GM21825 (cell line): Measurements from ENCODE around the gene C6orf120.
A peak's percentile ranks its signal among the peaks of the same experiment; 100 is the strongest.

Experiments
- ATAC-seq: cut with Tn5 transposase; IDR thresholded peaks from one replicate; pipeline ENCODE4 v1.9.1; 2021; ENCODE audit warnings: mild to moderate bottlenecking, moderate library complexity; ENCODE audit not compliant: unreplicated experiment

C6orf120 gene

DNA sequence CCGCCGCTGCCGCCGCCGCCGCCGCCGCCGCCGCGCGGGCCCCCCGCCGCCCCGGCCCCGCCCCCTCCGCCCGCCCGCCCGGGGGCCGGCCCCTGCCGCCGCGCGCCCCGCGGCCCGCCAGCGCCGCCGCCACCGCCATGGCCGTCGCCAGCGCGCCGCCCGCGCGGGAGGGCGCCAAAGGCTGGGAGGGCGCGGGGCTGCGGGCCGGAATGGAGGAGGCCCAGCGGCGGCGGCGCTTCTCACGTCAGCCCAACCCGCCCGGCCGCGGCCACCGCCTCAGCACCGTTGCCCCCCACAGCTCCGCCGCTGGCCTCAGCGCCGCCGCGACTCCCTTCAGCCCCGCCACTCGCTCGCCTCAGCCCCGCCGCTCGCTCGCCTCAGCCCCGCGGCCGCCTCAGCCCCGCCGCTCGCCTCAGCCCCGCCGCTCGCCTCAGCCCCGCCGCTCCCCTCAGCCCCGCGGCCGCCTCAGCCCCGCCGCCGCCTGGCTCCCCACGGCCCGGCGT, 22.1 kb downstream of the C6orf120 start:
- ATAC-seq = peak; percentile 34

DNA sequence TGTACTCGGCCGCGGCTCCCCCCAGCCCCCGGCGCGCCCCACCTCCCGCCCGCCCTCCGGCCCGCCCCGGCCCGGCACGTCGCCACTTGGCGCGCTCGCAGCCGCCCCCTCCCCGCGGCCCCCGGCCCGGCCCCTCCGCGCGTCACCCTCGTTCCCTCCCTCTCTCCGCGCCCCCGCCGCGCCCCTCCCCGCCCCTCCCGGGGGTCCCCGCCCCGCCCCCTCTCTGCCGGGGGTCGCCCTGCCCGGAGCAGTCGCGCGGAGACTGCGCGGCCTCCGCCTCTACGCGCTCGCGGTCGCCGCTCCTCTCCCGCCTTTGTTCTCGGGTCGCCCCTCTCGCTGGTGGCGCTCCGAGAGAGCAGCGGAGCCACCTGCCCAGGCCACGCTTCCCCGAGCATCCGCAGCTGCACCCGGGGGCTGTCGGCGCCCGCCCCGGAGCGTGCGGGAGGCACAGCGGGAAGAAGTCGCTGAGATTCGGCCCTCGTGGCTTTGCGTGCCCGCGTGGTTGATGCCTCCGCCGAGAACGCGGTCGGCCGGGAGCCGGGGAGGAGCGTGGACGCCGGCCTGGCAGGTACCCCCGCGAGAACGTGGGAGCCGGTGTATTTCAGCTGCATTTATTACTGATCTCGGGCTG, 22.7 kb downstream of the C6orf120 start, which contains the start of gene PHF10:
Gene PHF10 (minus strand): TSS at position 7 of the 631 bp plus-strand sequence. CDS start 569 bp downstream, outside the sequence.
- ATAC-seq = peak; percentile 37

DNA sequence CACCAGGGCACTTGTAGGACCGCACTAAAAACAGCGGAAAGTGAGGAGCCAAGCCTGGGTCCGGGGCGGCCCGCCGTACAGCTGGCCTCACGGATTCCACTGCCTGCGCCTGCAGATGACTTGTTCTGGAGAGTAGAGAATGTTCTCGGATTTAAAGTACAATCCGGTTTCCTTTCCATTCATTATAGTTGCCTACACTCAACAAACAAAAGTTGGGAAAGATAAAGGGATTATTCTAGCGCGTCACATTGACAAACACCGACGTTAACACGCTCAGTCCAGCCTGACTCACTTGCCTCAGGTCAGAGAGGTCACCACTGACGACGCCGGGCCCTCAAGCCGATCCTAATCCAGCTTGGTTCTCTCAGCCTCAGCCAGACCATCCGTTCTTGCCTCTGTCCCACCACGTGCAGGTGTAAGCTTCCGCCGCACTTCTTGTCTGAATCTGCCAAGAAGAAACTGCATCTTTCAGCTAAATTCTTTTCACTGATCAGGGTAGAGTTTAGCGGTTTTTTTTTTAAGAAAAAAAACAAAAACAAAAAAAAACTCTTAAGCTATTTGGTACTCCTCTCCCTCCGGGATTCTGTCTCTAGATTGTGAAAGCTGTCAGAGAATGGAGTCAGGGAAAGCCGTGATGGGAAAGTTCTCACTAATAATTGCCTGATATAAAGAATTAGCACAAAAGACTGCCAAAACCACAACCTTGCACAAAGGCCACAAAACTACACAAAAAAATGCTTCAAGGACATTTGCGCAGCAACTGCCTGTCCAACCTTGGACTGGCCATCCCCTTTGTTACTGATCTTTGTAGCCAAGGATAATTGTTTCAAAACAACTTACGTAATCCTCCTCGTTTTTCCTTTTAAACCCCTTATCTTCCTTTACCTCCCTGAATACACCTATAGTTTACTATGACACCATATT, 23.5 kb downstream of the C6orf120 start:
- ATAC-seq = peak; percentile 20

DNA sequence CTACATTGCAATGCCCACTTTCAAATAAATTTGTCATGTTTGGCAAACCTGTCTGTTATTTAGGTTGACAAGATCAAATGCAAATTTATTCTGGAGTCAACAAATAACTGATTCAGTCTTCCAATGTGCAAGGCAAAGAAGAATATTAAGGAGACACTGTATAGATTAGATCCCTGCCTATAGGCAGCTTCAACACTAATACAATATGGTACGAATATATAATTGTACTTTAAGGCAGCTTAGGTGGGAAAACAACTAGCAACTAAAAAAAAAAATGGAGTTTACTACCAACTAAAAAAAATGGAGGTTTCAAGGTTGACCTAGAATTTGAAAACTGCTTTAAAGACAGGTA, 24.1 kb downstream of the C6orf120 start:
- ATAC-seq = no peak

DNA sequence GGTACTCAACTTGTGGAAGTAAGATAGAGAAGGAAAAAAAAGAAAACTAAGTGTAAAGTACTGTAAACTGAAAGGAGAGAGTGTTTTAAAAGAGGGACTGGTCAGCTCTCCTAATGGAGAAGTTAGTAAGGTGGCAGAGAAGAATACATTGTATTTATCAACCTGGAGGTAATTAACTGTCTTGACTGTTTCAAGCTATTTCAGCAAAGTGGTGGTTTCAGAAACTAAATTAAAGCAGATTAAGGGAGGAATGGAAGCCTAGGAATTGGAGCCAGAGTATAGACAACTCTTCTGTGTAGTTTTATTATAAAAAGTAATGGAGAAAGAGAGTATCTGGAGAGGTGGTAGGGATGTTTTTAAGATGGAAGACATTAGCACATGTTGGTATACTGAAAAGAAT, 25.0 kb downstream of the C6orf120 start:
- ATAC-seq = no peak

DNA sequence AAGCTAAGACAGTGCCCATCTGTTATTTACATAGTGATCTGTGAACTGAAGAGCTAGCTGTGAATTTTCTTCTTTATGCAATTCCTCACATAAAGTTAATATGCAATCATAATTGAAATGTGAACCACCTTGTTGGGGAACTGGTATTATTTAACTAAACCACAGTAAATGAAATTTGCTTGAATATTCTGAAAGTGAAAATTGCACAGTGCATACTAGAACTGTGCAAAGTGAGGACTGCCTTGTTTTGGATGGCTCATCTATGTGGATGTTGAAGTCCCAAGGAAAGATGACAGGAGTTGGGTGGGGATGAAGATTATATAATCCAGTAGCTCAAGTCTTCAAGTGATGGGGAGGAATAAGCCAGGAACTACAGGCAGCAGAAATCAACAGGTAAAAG, 28.0 kb downstream of the C6orf120 start:
- no peak for ATAC-seq

DNA sequence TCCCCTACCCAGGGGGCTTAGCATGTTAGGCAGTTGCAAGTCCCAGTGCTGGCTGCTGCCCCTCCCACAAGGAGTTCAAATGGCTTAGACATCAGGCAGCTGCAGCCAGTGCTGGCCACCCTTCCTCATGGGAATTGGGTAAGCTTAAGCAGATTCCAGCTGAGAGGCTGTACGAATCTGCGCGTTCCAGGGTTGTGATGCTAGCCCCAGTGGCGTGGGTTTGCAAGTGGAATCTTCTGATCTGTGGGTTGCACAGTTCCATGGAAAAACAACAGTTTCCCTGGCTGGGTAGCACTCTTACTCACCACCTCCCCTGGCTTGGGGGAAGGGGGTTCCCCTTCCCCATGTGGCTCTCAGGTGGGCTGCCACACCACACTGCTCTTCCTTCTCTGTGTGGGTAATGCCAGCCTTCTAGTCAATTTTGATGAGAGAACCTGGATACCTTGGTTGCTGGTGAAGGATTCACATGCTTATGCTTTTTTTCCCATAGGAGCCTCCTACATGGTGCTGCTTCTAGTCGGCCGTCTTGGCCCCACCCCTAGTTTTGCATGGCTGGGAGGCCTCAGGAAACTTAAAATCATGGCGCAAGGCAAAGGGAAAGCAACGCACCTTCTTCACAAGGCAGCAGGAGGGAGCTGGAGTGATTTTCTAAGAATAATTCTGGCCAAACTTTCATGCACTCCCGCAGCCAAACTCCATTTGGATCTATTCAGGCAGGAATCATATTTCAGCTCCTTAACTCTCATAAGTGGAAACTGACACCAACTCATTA, 36.5 kb downstream of the C6orf120 start:
- ATAC-seq = no peak

DNA sequence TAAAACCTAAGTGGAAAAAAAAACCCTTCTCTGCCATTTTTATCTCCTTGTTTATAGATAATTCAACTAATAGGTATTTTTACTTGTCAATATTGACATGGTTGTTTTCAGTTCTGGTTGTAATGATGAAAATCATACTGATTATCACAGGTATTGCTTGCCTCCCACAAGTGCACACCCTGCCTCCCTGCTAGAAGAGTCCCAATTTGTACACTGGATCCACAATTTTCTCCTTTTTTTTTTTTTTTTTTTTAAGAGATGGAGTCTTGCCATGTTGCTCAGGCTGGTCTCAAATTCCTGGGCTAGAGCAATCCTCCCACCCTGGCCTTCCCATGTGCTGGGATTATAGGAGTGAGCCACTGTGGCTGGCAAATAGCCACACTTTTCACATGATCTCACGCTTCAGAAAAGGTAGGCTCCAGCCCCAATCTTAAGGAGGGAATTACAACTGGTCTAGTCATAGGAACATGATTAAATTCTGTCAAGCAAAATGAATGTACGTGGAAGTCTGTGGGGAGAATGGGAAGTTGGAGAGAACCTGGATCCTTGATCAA, 37.1 kb downstream of the C6orf120 start:
- no peak for ATAC-seq

DNA sequence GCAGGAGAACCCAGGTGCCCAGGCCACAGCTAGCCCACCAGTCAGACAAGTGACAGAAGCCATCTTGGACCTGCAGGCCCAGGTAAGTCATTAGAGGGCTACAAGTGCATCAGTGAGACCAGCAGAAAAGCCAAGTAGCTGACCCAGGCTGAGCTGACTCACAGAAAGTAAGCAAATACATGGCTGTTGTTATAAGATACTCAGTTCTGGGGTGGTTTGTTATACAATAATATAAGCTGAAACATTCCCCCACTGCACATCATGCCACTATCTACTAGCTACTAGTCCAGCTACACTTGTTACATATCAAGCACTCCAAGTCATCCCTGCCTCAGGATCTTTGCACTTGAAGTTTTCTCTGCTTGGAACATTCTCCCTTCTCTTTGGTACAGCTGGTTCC, 39.4 kb downstream of the C6orf120 start:
- ATAC-seq = no peak

DNA sequence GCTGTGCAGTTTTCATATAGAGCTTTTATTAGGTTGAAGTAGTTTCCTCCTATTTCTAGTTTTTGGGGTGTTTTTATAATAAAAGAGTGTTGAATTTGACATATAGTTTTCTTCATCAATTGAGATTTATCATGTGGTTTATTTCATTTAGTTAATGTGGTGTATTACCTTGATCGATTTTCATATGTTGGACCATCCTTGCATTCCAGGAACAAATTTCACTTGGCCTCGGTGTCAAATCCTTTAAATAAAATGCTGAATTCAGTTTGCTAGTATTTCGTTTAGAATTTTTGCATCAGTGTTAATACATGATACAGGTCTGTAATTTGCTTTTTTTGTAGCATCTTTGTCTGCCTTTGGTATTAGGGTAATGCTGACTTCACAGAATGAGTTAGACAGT, 43.5 kb downstream of the C6orf120 start:
- ATAC-seq = no peak

DNA sequence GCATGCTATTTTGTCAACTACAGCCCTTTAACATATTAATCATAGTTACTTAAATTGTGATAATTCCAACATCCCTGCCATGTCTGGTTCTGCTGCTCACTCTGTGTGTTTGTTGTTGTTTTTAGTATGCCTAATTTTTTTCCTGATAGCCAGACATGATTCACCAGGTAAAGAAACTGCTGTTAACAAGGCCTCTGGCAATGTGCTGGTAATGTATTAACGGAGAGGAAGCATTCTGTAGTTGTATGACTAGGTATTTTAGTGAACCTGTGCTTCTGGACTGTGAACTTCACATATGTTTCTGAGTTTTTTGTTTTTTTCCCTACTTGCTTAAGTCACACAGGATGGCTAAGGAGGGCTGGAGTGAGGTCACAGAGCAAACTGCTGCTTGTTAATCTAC, 44.6 kb downstream of the C6orf120 start:
- no peak for ATAC-seq

DNA sequence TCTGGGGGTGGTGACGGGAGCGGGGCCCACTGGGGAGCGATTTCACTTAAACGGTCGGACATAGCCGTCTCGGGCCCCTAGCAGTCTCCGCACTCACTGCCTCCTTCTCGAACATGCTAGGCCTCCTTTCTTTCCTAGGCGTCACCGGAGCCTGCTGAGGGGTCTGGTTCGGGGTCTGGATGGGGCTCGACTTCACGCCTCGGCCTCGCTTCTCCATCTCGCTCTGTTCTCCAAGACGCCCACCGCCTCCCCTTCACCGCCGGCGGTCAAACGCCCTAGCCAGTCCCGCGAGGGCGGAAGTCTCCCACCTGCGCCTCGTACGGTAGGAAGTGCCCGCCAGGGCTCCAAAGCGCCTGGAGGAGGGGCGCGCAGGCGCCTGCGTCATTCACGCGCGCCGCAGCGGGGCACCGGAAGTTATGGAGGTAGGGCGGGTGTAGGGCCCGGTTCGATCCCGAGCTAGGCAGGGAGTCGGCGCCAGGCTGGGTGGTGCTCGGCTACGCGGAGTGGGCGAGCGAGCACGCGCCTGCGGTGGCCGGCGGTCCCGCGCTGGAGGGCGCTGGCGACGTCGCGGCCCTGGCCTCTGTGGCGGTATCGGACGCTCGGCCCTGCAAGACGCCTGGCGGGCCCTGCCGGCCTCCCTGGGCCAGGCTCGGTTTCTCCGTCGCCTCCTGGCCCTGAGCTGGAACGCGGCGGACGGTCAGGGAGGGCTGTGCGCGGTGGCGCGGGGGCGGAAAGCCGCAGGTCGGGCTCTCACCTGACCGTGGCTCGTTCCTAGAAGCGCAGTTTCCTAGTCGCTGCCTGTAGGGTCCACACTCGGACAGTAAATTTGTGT, 49.5 kb downstream of the C6orf120 start, which contains the start of the genes DYNLT2 and ERMARD:
Gene DYNLT2 (minus strand): TSS at position 331 of the 832 bp plus-strand sequence. CDS start 114 bp downstream, at position 217.
Gene ERMARD (plus strand): TSS at position 381 of the 832 bp plus-strand sequence. CDS start 36 bp downstream, at position 417.
- ATAC-seq = peak; percentile 96

DNA sequence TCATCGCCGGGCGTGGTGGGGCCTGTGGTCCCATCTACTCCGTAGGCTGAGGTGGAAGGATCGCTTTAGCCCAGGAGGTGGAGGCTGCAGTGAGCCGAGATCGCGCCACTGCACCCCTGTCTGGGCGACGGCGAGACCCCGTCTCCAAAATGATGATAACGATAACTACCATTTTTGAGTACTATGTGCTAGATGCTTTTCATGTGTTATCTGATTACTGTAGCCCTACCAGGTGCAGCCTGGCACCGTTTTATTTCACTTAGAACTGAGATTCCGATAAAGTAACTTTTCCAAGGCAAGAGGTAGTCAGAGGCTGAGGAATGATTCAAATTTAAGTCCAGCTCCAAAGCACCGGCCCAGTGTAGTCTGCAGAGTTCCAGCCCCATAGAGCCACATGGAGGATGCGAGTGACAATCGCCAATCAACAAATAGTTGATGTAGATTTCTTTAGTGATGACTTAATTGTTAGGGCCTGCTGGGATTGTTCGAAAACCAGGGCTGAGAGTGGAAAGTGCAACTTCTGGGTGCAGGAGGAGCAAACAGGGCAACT, 50.2 kb downstream of the C6orf120 start:
- ATAC-seq = no peak
